Activated B cell treated with CpG ODN at 0.5 μM for 24 hours (primary cell): ENCODE data around the gene CUEDC1. TPM values are rescaled to one million over a fixed set of nuclear protein-coding genes. Genes with fewer than 3 reads are reported as not detected.

Experiments
- ATAC-seq: fragments of 200-7000 bp; cut with Tn5 transposase; one replicate; pipeline ENCODE4 v1.10.0; 2021; ENCODE audit warnings: low read depth, mild to moderate bottlenecking, moderate library complexity
- CTCF ChIA-PET: fragments of 350-600 bp; sonication (Branson Sonifier 250); formaldehyde crosslinking; loops from one replicate; lab custom pipeline; 2021; ENCODE audit warnings: antibody characterized with exemption; lab: Charles Lee
- POLR2A ChIA-PET: fragments of 350-600 bp; sonication (Branson Sonifier 250); formaldehyde crosslinking; loops from one replicate; lab custom pipeline; 2021; ENCODE audit warnings: antibody characterized with exemption; lab: Charles Lee
- DNase-seq: peaks from one replicate; pipeline ENCODE4 v3.0.0; 2022
- H3K27ac Mint-ChIP-seq: one replicate; pipeline ENCODE4 v1.8.0; 2020; ENCODE audit warnings: mixed read lengths
- H3K27me3 Mint-ChIP-seq: one replicate; pipeline ENCODE4 v1.8.0; 2021; ENCODE audit warnings: mixed read lengths
- H3K36me3 Mint-ChIP-seq: one replicate; pipeline ENCODE4 v1.8.0; 2021; ENCODE audit warnings: low read depth, mixed read lengths
- H3K4me1 Mint-ChIP-seq: one replicate; pipeline ENCODE4 v1.8.0; 2021; ENCODE audit warnings: mixed read lengths
- H3K4me3 Mint-ChIP-seq: one replicate; pipeline ENCODE4 v1.8.0; 2020; ENCODE audit warnings: mild to moderate bottlenecking, mixed read lengths
- H3K9me3 Mint-ChIP-seq: one replicate; pipeline ENCODE4 v1.8.0; 2020; ENCODE audit warnings: mixed read lengths
- CTCF ChIP-seq: fragments of 200-600 bp; IDR thresholded peaks from one replicate; pipeline ENCODE4 v1.8.0; 2022; ENCODE audit warnings: antibody characterized with exemption, mild to moderate bottlenecking
- intact Hi-C: fragments of 100-400 bp; cut with micrococcal nuclease; formaldehyde crosslinking; loops from one replicate; pipeline ENCODE4 v1.15.1; 2024
- total RNA-seq: library from RNA; stranded (reverse); gene quantifications from 2 replicates; pipeline ENCODE4 v1.2.3, GENCODE V29; 2022

The CUEDC1 gene
- total RNA-seq, 1 donor from 2014 or later: not detected

- H3K27me3 Mint-ChIP-seq: peaks cover 10% of the 10 kb centered on the region
- no peak for DNase-seq
- no peak overlapping the region for H3K27ac Mint-ChIP-seq
- CTCF ChIA-PET: no interaction called here
- ATAC-seq: no peak
- intact Hi-C loops: no loop called here
- POLR2A ChIA-PET: interaction anchor here (0.6 to 0.7 kb wide), 2 partner anchors 44 to 131 kb away, joined by 3 to 6 read pairs; no protein-coding TSS in a partner anchor
- H3K9me3 Mint-ChIP-seq: no peaks in the 10 kb centered on the region
- H3K36me3 Mint-ChIP-seq: peaks cover 51% of the 10 kb centered on the region
- H3K4me3 Mint-ChIP-seq: no peak overlapping the region
- no peaks in the 10 kb centered on the region for H3K4me1 Mint-ChIP-seq
- no peak for TF ChIP-seq CTCF
Measured at GRCh38 chr17:57972151-57972550, 16.9 kb upstream of the CUEDC1 start.

GRCh38 chr17:57971572-57971971, 16.4 kb upstream of the CUEDC1 start:
- ATAC-seq: no peak
- Mint-ChIP-seq H3K4me1 (no peaks in the 10 kb centered on the region), H3K27me3 (peaks cover 10% of the 10 kb centered on the region), H3K4me3 (no peak overlapping the region), H3K9me3 (no peaks in the 10 kb centered on the region), H3K36me3 (peaks cover 45% of the 10 kb centered on the region), H3K27ac (no peak overlapping the region)
- CTCF ChIA-PET: no interaction called here
- POLR2A ChIA-PET: no interaction called here
- DNase-seq: no peak
- no peak for TF ChIP-seq CTCF
- intact Hi-C loops: no loop called here

GRCh38 chr17:57970710-57971109, 15.5 kb upstream of the CUEDC1 start:
- intact Hi-C loops: no loop called here
- Mint-ChIP-seq H3K27me3 (peaks cover 10% of the 10 kb centered on the region), H3K4me3 (no peak overlapping the region), H3K27ac (no peak overlapping the region), H3K4me1 (no peaks in the 10 kb centered on the region), H3K36me3 (peaks cover 36% of the 10 kb centered on the region), H3K9me3 (no peaks in the 10 kb centered on the region)
- ChIA-PET POLR2A (no interaction called here), CTCF (no interaction called here)
- no peak for TF ChIP-seq CTCF
- ATAC-seq (no peak), DNase-seq (no peak)

- no peak for TF ChIP-seq CTCF
- no peaks in the 10 kb centered on the region for H3K9me3 Mint-ChIP-seq
- H3K4me1 Mint-ChIP-seq: no peaks in the 10 kb centered on the region
- no peak overlapping the region for H3K27ac Mint-ChIP-seq
- ATAC-seq (no peak), DNase-seq (no peak)
- CTCF ChIA-PET: no interaction called here
- POLR2A ChIA-PET: interaction anchor here (1.1 kb wide), 1 partner anchor 13 kb away, joined by 3 read pairs; no protein-coding TSS in a partner anchor
- intact Hi-C loops: no loop called here
- H3K27me3 Mint-ChIP-seq: peaks cover 18% of the 10 kb centered on the region
- no peak overlapping the region for H3K4me3 Mint-ChIP-seq
- H3K36me3 Mint-ChIP-seq: peaks cover 16% of the 10 kb centered on the region
Measured at GRCh38 chr17:57968456-57968855, 13.2 kb upstream of the CUEDC1 start.

GRCh38 chr17:57966875-57967274, 11.7 kb upstream of the CUEDC1 start:
- no peaks in the 10 kb centered on the region for H3K4me1 Mint-ChIP-seq
- DNase-seq (no peak), ATAC-seq (no peak)
- ChIA-PET CTCF (no interaction called here), POLR2A (no interaction called here)
- H3K27me3 Mint-ChIP-seq: peaks cover 30% of the 10 kb centered on the region
- H3K36me3 Mint-ChIP-seq: peaks cover 5% of the 10 kb centered on the region
- H3K27ac Mint-ChIP-seq: no peak overlapping the region
- intact Hi-C loops: no loop called here
- no peak for TF ChIP-seq CTCF
- no peak overlapping the region for H3K4me3 Mint-ChIP-seq
- no peaks in the 10 kb centered on the region for H3K9me3 Mint-ChIP-seq
